HG03439 (cell line): Measurements from ENCODE around the gene GOLGA6L25.
"Not testable (repeated sequence)": the region's sequence is repeated elsewhere in the genome, so short reads cannot be mapped to it uniquely, and the experiment has no call there.

Experiments
- ATAC-seq: cut with Tn5 transposase; IDR thresholded peaks from one replicate; pipeline ENCODE4 v1.9.1; 2021; ENCODE audit warnings: mild to moderate bottlenecking, moderate library complexity; ENCODE audit not compliant: unreplicated experiment

The GOLGA6L25 gene

GRCh38 chr15:28553268-28553667 lies at the start of gene GOLGA6L25:
TSS of gene GOLGA6L25 (plus strand) at chr15:28553568. CDS start at chr15:28553629, 61 bp downstream.
- not testable (repeated sequence) for ATAC-seq

GRCh38 chr15:28508217-28508889 lies 45.0 kb upstream of the GOLGA6L25 start:
- ATAC-seq = not testable (repeated sequence)

GRCh38 chr15:28514128-28514527 lies 39.2 kb upstream of the GOLGA6L25 start:
- not testable (repeated sequence) for ATAC-seq

GRCh38 chr15:28515208-28515607 lies 38.2 kb upstream of the GOLGA6L25 start:
- not testable (repeated sequence) for ATAC-seq

GRCh38 chr15:28532954-28533353 lies 20.4 kb upstream of the GOLGA6L25 start, which contains the start of gene GOLGA8G:
TSS of gene GOLGA8G (minus strand) at chr15:28532971. CDS start at chr15:28532909, 62 bp downstream.
- not testable (repeated sequence) for ATAC-seq

GRCh38 chr15:28573351-28573750 lies 20.0 kb downstream of the GOLGA6L25 start:
- ATAC-seq = not testable (repeated sequence)

- ATAC-seq = not testable (repeated sequence)
Measured at GRCh38 chr15:28588977-28589606, 35.7 kb downstream of the GOLGA6L25 start.

- ATAC-seq = not testable (repeated sequence)
Measured at GRCh38 chr15:28589769-28590168, 36.4 kb downstream of the GOLGA6L25 start.

GRCh38 chr15:28592395-28592794 lies 39.0 kb downstream of the GOLGA6L25 start:
- not testable (repeated sequence) for ATAC-seq

- ATAC-seq = not testable (repeated sequence)
Measured at GRCh38 chr15:28593424-28594129, 40.2 kb downstream of the GOLGA6L25 start.

- ATAC-seq = not testable (repeated sequence)
Measured at GRCh38 chr15:28597471-28597870, 44.1 kb downstream of the GOLGA6L25 start.

- ATAC-seq = not testable (repeated sequence)
Measured at GRCh38 chr15:28598209-28598608, 44.8 kb downstream of the GOLGA6L25 start.

GRCh38 chr15:28602152-28602551 lies 48.8 kb downstream of the GOLGA6L25 start:
- not testable (repeated sequence) for ATAC-seq
